ENCODE measurements around the gene DGKI. TPM values are rescaled to one million over a fixed set of nuclear protein-coding genes. Genes with fewer than 3 reads are reported as not detected.

Gene DGKI
- total and polyA plus RNA-seq, 2 of the 4 experiments (the other 2 are of a cell fraction): 3.9 to 15.8 TPM

GRCh38 chr7:137578541-137578940, 268.2 kb downstream of the DGKI start:
- Histone ChIP-seq H3K4me3 (ENCODE audit: insufficient read depth, low read depth, low read length) (no peak overlapping the region), H4K20me1 (ENCODE audit: insufficient read depth, low read length) (no peaks in the 10 kb centered on the region), H3K9me1 (ENCODE audit: insufficient read depth, low read length) (peaks cover 7% of the 10 kb centered on the region), H3K4me2 (ENCODE audit: low read depth, low read length) (no peak overlapping the region), H4K8ac (ENCODE audit: low read depth in 2 of 2, low read length in 2 of 2) (peak overlapping the region; percentile 95), H3K9ac (ENCODE audit: low read depth, low read length) (no peak overlapping the region), H3K9me3 (ENCODE audit: control insufficient read depth, insufficient read depth, low read length) (no peaks in the 10 kb centered on the region), H2BK120ac (ENCODE audit: low read depth, low read length) (peak overlapping the region; percentile 99), H2BK5ac (ENCODE audit: low read depth, low read length, poor library complexity, severe bottlenecking) (peak overlapping the region; percentile 97), H3K56ac (ENCODE audit: extremely low read depth, insufficient read depth, low read length) (peak overlapping the region; percentile 84), H3K27ac (ENCODE audit: insufficient read depth, low read length) (peak overlapping the region; percentile 81), H3K18ac (ENCODE audit: low read depth, low read length) (peak overlapping the region; percentile 98), H2AK5ac (ENCODE audit: low read depth, low read length) (peak overlapping the region; percentile 99), H2AFZ (replicated peaks; ENCODE audit: low read length, poor library complexity) (peak overlapping the region; percentile 70), H3K79me1 (ENCODE audit: low read depth in 1 of 2, low read length in 2 of 2) (peaks cover 5 to 10% of the 10 kb centered on the region in 2 experiments; a peak in 3 of 4 replicates), H3K4ac (ENCODE audit: low read depth, low read length) (peak overlapping the region; percentile 99), H4K5ac (ENCODE audit: low read depth, low read length) (peak overlapping the region; percentile 99), H2BK15ac (ENCODE audit: low read depth, low read length) (peak overlapping the region; percentile 100), H2BK20ac (ENCODE audit: low read depth, low read length) (peak overlapping the region; percentile 100), H4K91ac (ENCODE audit: insufficient read depth, low read depth, low read length) (peak overlapping the region; percentile 97), H3K23ac (ENCODE audit: low read depth, low read length) (peak overlapping the region; percentile 93), H3K27me3 (ENCODE audit: control insufficient read depth, insufficient read depth, low read length) (no peaks in the 10 kb centered on the region), H2AK9ac (replicated peaks; ENCODE audit: low read depth, low read length, poor library complexity) (peak overlapping the region; percentile 50), H3K4me1 (ENCODE audit: control insufficient read depth, insufficient read depth, low read length) (peaks cover 16% of the 10 kb centered on the region; the same call in 1 of the 2 replicates), H3K14ac (replicated peaks; ENCODE audit: low read depth, low read length) (peak overlapping the region; percentile 96), H3K36me3 (ENCODE audit: control insufficient read depth, insufficient read depth, low read length) (no peaks in the 10 kb centered on the region; the same call in 1 of the 2 replicates)
- 100% methylated on average over 2 of the region's 4 CpGs; no CpG with 5 or more reads in 1 of the 2 experiments for WGBS, 2 experiments (ENCODE audit: extremely low coverage in 2 of 2, insufficient read length in 1 of 2)
- TF ChIP-seq RCOR1 (IDR thresholded peaks at IDR 0.05; ENCODE audit: insufficient replicate concordance, low read length): no peak
- TF ChIP-seq RFX5 (IDR thresholded peaks at IDR 0.05; ENCODE audit: low read depth, low read length): no peak
- no peak for TF ChIP-seq MAFK (IDR thresholded peaks at IDR 0.05; ENCODE audit: low read depth, low read length)
- TF ChIP-seq CHD1 (IDR thresholded peaks at IDR 0.05; ENCODE audit: low read depth, low read length): no peak
- no peak for TF ChIP-seq MAZ (IDR thresholded peaks at IDR 0.05; ENCODE audit: borderline replicate concordance, low read depth, low read length)
- TF ChIP-seq NFE2L2 (IDR thresholded peaks at IDR 0.05; ENCODE audit: low read depth, low read length): no peak
- no peak for TF ChIP-seq MXI1 (IDR thresholded peaks at IDR 0.05; ENCODE audit: borderline replicate concordance, low read depth, low read length)
- no peak for TF ChIP-seq BHLHE40 (IDR thresholded peaks at IDR 0.05; ENCODE audit: low read depth, low read length)
- TF ChIP-seq, protein P1, sequence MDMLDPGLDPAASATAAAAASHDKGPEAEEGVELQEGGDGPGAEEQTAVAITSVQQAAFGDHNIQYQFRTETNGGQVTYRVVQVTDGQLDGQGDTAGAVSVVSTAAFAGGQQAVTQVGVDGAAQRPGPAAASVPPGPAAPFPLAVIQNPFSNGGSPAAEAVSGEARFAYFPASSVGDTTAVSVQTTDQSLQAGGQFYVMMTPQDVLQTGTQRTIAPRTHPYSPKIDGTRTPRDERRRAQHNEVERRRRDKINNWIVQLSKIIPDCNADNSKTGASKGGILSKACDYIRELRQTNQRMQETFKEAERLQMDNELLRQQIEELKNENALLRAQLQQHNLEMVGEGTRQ (IDR thresholded peaks at IDR 0.05; ENCODE audit: low read depth, low read length): no peak
- no peak for TF ChIP-seq RAD21 (IDR thresholded peaks at IDR 0.05; ENCODE audit: low read length)
- no peak for TF ChIP-seq SMC3 (IDR thresholded peaks at IDR 0.05; ENCODE audit: low read depth, low read length)
- TF ChIP-seq, protein P2, sequence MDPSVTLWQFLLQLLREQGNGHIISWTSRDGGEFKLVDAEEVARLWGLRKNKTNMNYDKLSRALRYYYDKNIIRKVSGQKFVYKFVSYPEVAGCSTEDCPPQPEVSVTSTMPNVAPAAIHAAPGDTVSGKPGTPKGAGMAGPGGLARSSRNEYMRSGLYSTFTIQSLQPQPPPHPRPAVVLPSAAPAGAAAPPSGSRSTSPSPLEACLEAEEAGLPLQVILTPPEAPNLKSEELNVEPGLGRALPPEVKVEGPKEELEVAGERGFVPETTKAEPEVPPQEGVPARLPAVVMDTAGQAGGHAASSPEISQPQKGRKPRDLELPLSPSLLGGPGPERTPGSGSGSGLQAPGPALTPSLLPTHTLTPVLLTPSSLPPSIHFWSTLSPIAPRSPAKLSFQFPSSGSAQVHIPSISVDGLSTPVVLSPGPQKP (IDR thresholded peaks at IDR 0.05; ENCODE audit: borderline replicate concordance, low read depth, low read length): no peak
- TF ChIP-seq POLR2A (IDR thresholded peaks at IDR 0.05; ENCODE audit: low read depth, low read length): no peak
- TF ChIP-seq CEBPB (IDR thresholded peaks at IDR 0.05; ENCODE audit: low read depth, low read length): no peak
- TF ChIP-seq FOS (IDR thresholded peaks at IDR 0.05; ENCODE audit: low read depth, low read length): no peak
- no peak for TF ChIP-seq CTCF (conservative IDR thresholded peaks at IDR 0.05; ENCODE audit: low read depth, low read length)
- in situ Hi-C loops (cut with MboI; ENCODE audit: low sequenced_read_pairs): loop anchor here (25.0 kb wide), 1 partner anchor 1166 kb away; no protein-coding TSS in a partner anchor
- BruUV-seq (replicated peaks): no TSS peak
- dilution Hi-C loops (cut with HindIII; ENCODE audit: low sequenced_read_pairs, unreplicated experiment): no loop called here
- CTCF ChIA-PET: no interaction called here
- POLR2A ChIA-PET (ENCODE audit: unreplicated experiment): no interaction called here
- ATAC-seq (ENCODE audit: low read depth): no peak
- intact Hi-C loops (cut with micrococcal nuclease): loop anchor here (5.0 kb wide), 1 partner anchor 41 kb away; no protein-coding TSS in a partner anchor
- no peak for DNase-seq
